ENCODE data around the gene DLL4.

DNA sequence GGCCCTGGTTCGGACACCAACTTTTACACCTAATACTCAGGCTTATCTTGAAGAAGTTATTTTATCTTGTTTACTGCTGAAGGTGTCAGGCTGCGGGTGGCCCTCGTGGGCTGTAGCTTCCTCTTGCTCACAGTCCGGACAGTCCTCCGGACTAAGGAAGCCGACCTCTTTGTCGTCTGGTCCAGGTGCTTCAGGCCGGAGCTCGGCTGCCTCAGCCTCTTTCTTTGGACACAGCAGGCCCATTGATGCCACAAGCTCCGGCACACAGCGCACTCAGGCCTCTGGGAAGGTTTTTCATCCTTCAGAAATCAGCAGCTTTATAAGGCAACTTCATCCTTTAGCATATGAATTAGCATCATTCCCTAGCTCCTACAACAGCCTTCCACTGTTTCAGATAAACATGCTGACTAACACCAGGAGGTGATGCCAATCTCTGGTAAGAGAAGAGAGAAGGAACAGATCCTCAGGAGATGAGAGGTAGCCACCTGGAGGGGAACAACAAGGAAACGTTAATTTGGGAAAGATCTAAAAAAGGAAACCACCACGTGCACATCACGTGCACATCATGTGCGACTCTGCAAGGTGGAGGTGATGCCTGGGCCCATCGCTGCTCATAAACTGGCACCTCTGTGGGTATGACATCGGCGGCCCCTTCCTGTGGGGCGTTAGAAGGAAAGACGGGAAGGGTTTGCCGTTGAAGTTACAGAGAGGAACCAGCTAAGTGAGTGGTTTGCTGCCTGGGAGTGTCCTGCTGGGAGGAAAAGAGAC is 19.8 kb downstream of the DLL4 start:
- TF ChIP-seq, protein P1, sequence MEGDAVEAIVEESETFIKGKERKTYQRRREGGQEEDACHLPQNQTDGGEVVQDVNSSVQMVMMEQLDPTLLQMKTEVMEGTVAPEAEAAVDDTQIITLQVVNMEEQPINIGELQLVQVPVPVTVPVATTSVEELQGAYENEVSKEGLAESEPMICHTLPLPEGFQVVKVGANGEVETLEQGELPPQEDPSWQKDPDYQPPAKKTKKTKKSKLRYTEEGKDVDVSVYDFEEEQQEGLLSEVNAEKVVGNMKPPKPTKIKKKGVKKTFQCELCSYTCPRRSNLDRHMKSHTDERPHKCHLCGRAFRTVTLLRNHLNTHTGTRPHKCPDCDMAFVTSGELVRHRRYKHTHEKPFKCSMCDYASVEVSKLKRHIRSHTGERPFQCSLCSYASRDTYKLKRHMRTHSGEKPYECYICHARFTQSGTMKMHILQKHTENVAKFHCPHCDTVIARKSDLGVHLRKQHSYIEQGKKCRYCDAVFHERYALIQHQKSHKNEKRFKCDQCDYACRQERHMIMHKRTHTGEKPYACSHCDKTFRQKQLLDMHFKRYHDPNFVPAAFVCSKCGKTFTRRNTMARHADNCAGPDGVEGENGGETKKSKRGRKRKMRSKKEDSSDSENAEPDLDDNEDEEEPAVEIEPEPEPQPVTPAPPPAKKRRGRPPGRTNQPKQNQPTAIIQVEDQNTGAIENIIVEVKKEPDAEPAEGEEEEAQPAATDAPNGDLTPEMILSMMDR (IDR thresholded peaks at IDR 0.05; ENCODE audit: poor library complexity) = no peak
- no peak for TF ChIP-seq EZH2 (IDR thresholded peaks at IDR 0.05; ENCODE audit: borderline replicate concordance)
